Measurements from ENCODE around the gene SPON1. TPM values are rescaled to one million over a fixed set of nuclear protein-coding genes. Genes with fewer than 3 reads are reported as not detected.

The SPON1 gene
- total and polyA plus RNA-seq, 2 experiments from 2014 or later = 2.9 to 6.4 TPM

GRCh38 chr11:13963949-13964770 is 1.6 kb downstream of the SPON1 start (continued):
- TF ChIP-seq JUNB (IDR thresholded peaks at IDR 0.05; ENCODE audit: unreplicated experiment) = no peak

- peaks cover 73% of the 10 kb centered on the region for H3K27me3 ChIP-seq (ENCODE audit: insufficient read depth)
- H3K4me1 ChIP-seq (ENCODE audit: insufficient read depth) = peaks cover 66% of the 10 kb centered on the region
- peak overlapping the region; percentile 99 for H2AFZ ChIP-seq
- TF ChIP-seq EZH2 (IDR thresholded peaks at IDR 0.05; ENCODE audit: low read depth, unreplicated experiment) (peak; percentile 52), STAT1 (IDR thresholded peaks at IDR 0.05; ENCODE audit: unreplicated experiment) (no peak)
- no peaks in the 10 kb centered on the region for H3K9me3 Mint-ChIP-seq
- no peaks in the 10 kb centered on the region for H3K79me2 ChIP-seq (replicated peaks; ENCODE audit: insufficient read depth)
- no peaks in the 10 kb centered on the region for H3K9me2 ChIP-seq (ENCODE audit: insufficient read depth)
- H3K27me3 Mint-ChIP-seq (ENCODE audit: insufficient read depth, low read depth, poor library complexity) = peaks cover 57% of the 10 kb centered on the region
- no peak for DNase-seq (ENCODE audit: low spot score)
- no peaks in the 10 kb centered on the region for H3K36me3 ChIP-seq (ENCODE audit: insufficient read depth)
- no peak for ATAC-seq
- H4K20me1 ChIP-seq (replicated peaks; ENCODE audit: insufficient read depth) = no peaks in the 10 kb centered on the region
- H3K36me3 Mint-ChIP-seq (ENCODE audit: low read depth) = no peaks in the 10 kb centered on the region
- H3K4me3 ChIP-seq = peak overlapping the region; percentile 75
- H3F3A ChIP-seq (replicated peaks; ENCODE audit: low read depth) = no peaks in the 10 kb centered on the region
- H3K27ac ChIP-seq (ENCODE audit: low read depth) = no peak overlapping the region
- peaks cover 51% of the 10 kb centered on the region for H3K4me1 Mint-ChIP-seq
- H3K27ac Mint-ChIP-seq = no peak overlapping the region
- peak overlapping the region; percentile 96 for H3K4me2 ChIP-seq
- H3K4me3 Mint-ChIP-seq = peak overlapping the region; percentile 77
Observed at GRCh38 chr11:13964771-13965074, 2.2 kb downstream of the SPON1 start.

GRCh38 chr11:13965337-13965736 is 2.8 kb downstream of the SPON1 start:
- no peaks in the 10 kb centered on the region for H3K9me3 Mint-ChIP-seq
- H3K36me3 Mint-ChIP-seq (ENCODE audit: low read depth) = no peaks in the 10 kb centered on the region
- H3K4me1 ChIP-seq (ENCODE audit: insufficient read depth) = peaks cover 69% of the 10 kb centered on the region
- peaks cover 51% of the 10 kb centered on the region for H3K4me1 Mint-ChIP-seq
- no peaks in the 10 kb centered on the region for H3K9me2 ChIP-seq (ENCODE audit: insufficient read depth)
- H3F3A ChIP-seq (replicated peaks; ENCODE audit: low read depth) = no peaks in the 10 kb centered on the region
- H3K4me3 ChIP-seq = peak overlapping the region; percentile 75
- H3K36me3 ChIP-seq (ENCODE audit: insufficient read depth) = no peaks in the 10 kb centered on the region
- no peaks in the 10 kb centered on the region for H4K20me1 ChIP-seq (replicated peaks; ENCODE audit: insufficient read depth)
- no peak overlapping the region for H2AFZ ChIP-seq
- no peak for TF ChIP-seq EZH2 (IDR thresholded peaks at IDR 0.05; ENCODE audit: low read depth, unreplicated experiment)
- no peak for TF ChIP-seq POLR2AphosphoS5 (IDR thresholded peaks at IDR 0.05; ENCODE audit: low read depth)
- TF ChIP-seq ZNF114 (CRISPR knock-in tag; IDR thresholded peaks at IDR 0.05) = no peak
- peak in 1 of 2 experiments; percentile 38; a peak in 2 of 4 replicates for TF ChIP-seq CTCF (conservative IDR thresholded peaks at IDR 0.05; ENCODE audit: low read depth in 2 of 2)
- ATAC-seq = no peak
- peak; percentile 33 for DNase-seq (ENCODE audit: low spot score)
- H3K27ac ChIP-seq (ENCODE audit: low read depth) = no peak overlapping the region
- H3K4me3 Mint-ChIP-seq = peak overlapping the region; percentile 77
- peaks cover 67% of the 10 kb centered on the region for H3K27me3 ChIP-seq (ENCODE audit: insufficient read depth)
- H3K27me3 Mint-ChIP-seq (ENCODE audit: insufficient read depth, low read depth, poor library complexity) = peaks cover 54% of the 10 kb centered on the region
- H3K27ac Mint-ChIP-seq = no peak overlapping the region
- H3K4me2 ChIP-seq = peak overlapping the region; percentile 96
- no peaks in the 10 kb centered on the region for H3K79me2 ChIP-seq (replicated peaks; ENCODE audit: insufficient read depth)
